RWPE2 (cell line): ENCODE measurements around the gene TAS2R5.

Source experiments
- ATAC-seq: fragments of 200-7000 bp; cut with Tn5 transposase; 3 replicates; pipeline ENCODE4 v1.9.1; 2021; ENCODE audit warnings: low read depth
- DNase-seq: peaks from one replicate; pipeline ENCODE4 v3.0.0-alpha.2; 2020; ENCODE audit warnings: low spot score
- H3K27ac ChIP-seq: fragments of 450-650 bp; 2 replicates; pipeline ENCODE4 v1.5.1; 2017; ENCODE audit warnings: mild to moderate bottlenecking; ENCODE audit not compliant: poor library complexity, severe bottlenecking
- H3K27me3 ChIP-seq: fragments of 250-450 bp; sonication (Bioruptor Pico); 2 replicates; pipeline ENCODE4 v1.5.1; 2021; ENCODE audit warnings: mild to moderate bottlenecking, moderate library complexity; ENCODE audit not compliant: insufficient read depth, poor library complexity, severe bottlenecking
- H3K36me3 ChIP-seq: fragments of 250-450 bp; sonication (Bioruptor Pico); 2 replicates; pipeline ENCODE4 v1.5.1; 2020; ENCODE audit warnings: low read depth, mild to moderate bottlenecking, moderate library complexity
- H3K4me1 ChIP-seq: fragments of 250-450 bp; sonication (Bioruptor Pico); 2 replicates; pipeline ENCODE4 v1.5.1; 2021; ENCODE audit warnings: mild to moderate bottlenecking, moderate library complexity; ENCODE audit not compliant: insufficient read depth, poor library complexity, severe bottlenecking
- H3K4me3 ChIP-seq: fragments of 250-450 bp; sonication (Bioruptor Pico); 2 replicates; pipeline ENCODE4 v1.5.1; 2021; ENCODE audit warnings: mild to moderate bottlenecking, moderate library complexity; ENCODE audit not compliant: severe bottlenecking
- H3K9me3 ChIP-seq: fragments of 250-450 bp; sonication (Bioruptor Pico); 2 replicates; pipeline ENCODE4 v1.5.1; 2021; ENCODE audit warnings: mild to moderate bottlenecking, moderate library complexity; ENCODE audit not compliant: severe bottlenecking
- CTCF ChIP-seq: fragments of 450-650 bp; IDR thresholded peaks from one replicate; pipeline ENCODE4 v1.5.1; 2017; ENCODE audit warnings: mild to moderate bottlenecking, moderate library complexity; ENCODE audit not compliant: poor library complexity, severe bottlenecking

TAS2R5 gene

GRCh38 chr7:141837683-141838082 lies 47.7 kb downstream of the TAS2R5 start:
- no peak overlapping the region for H3K4me3 ChIP-seq
- H3K9me3 ChIP-seq, result no peaks in the 10 kb centered on the region
- DNase-seq, result no peak
- no peaks in the 10 kb centered on the region for H3K27me3 ChIP-seq
- no peak for TF ChIP-seq CTCF
- ATAC-seq, result no peak
- H3K27ac ChIP-seq, result no peak overlapping the region
- no peaks in the 10 kb centered on the region for H3K4me1 ChIP-seq
- no peaks in the 10 kb centered on the region for H3K36me3 ChIP-seq

- no peak for DNase-seq
- ATAC-seq, result no peak
- no peak for TF ChIP-seq CTCF
- Histone ChIP-seq H3K27ac (no peak overlapping the region), H3K9me3 (no peaks in the 10 kb centered on the region), H3K27me3 (no peaks in the 10 kb centered on the region), H3K4me3 (no peak overlapping the region), H3K36me3 (no peaks in the 10 kb centered on the region), H3K4me1 (no peaks in the 10 kb centered on the region)
Observed at GRCh38 chr7:141838581-141838980, 48.6 kb downstream of the TAS2R5 start.

- no peaks in the 10 kb centered on the region for H3K9me3 ChIP-seq
- TF ChIP-seq CTCF, result no peak
- no peak overlapping the region for H3K4me3 ChIP-seq
- H3K27me3 ChIP-seq, result no peaks in the 10 kb centered on the region
- DNase-seq (no peak), ATAC-seq (no peak)
- no peaks in the 10 kb centered on the region for H3K4me1 ChIP-seq
- H3K27ac ChIP-seq, result no peak overlapping the region
- no peaks in the 10 kb centered on the region for H3K36me3 ChIP-seq
Observed at GRCh38 chr7:141839256-141839655, 49.2 kb downstream of the TAS2R5 start.

- Histone ChIP-seq H3K27me3 (no peaks in the 10 kb centered on the region), H3K4me3 (no peak overlapping the region), H3K4me1 (no peaks in the 10 kb centered on the region), H3K9me3 (no peaks in the 10 kb centered on the region), H3K36me3 (no peaks in the 10 kb centered on the region), H3K27ac (no peak overlapping the region)
- DNase-seq (no peak), ATAC-seq (no peak)
- TF ChIP-seq CTCF, result no peak
Observed at GRCh38 chr7:141840708-141841107, 50.7 kb downstream of the TAS2R5 start.
